ENCODE measurements around the gene SLC29A3. TPM values are rescaled to one million over a fixed set of nuclear protein-coding genes. Genes with fewer than 3 reads are reported as not detected.

The SLC29A3 gene
- total RNA-seq, 1 donor from 2014 or later: 4.4 TPM

GRCh38 chr10:71342573-71343391 is 23.7 kb downstream of the SLC29A3 start:
- Mint-ChIP-seq H3K4me1 (ENCODE audit: unreplicated experiment) (no peaks in the 10 kb centered on the region), H3K4me3 (ENCODE audit: unreplicated experiment) (no peak overlapping the region), H3K9me3 (ENCODE audit: unreplicated experiment) (no peaks in the 10 kb centered on the region), H3K36me3 (ENCODE audit: unreplicated experiment) (no peaks in the 10 kb centered on the region), H3K27ac (ENCODE audit: unreplicated experiment) (no peak overlapping the region), H3K27me3 (ENCODE audit: unreplicated experiment) (peaks cover 3% of the 10 kb centered on the region)
- TF ChIP-seq CTCF (IDR thresholded peaks at IDR 0.05): no peak
- no peak for DNase-seq (ENCODE audit: extremely low spot score, unreplicated experiment)

- H3K9me3 Mint-ChIP-seq (ENCODE audit: unreplicated experiment): no peaks in the 10 kb centered on the region
- no peak for TF ChIP-seq CTCF (IDR thresholded peaks at IDR 0.05)
- no peaks in the 10 kb centered on the region for H3K4me1 Mint-ChIP-seq (ENCODE audit: unreplicated experiment)
- no peak overlapping the region for H3K27ac Mint-ChIP-seq (ENCODE audit: unreplicated experiment)
- peaks cover 3% of the 10 kb centered on the region for H3K27me3 Mint-ChIP-seq (ENCODE audit: unreplicated experiment)
- H3K4me3 Mint-ChIP-seq (ENCODE audit: unreplicated experiment): no peak overlapping the region
- no peaks in the 10 kb centered on the region for H3K36me3 Mint-ChIP-seq (ENCODE audit: unreplicated experiment)
- DNase-seq (ENCODE audit: extremely low spot score, unreplicated experiment): no peak
These were observed 24.3 kb downstream of the SLC29A3 start for GRCh38 chr10:71343392-71343773.

- H3K4me1 Mint-ChIP-seq (ENCODE audit: unreplicated experiment): no peaks in the 10 kb centered on the region
- H3K36me3 Mint-ChIP-seq (ENCODE audit: unreplicated experiment): no peaks in the 10 kb centered on the region
- no peak overlapping the region for H3K4me3 Mint-ChIP-seq (ENCODE audit: unreplicated experiment)
- no peaks in the 10 kb centered on the region for H3K9me3 Mint-ChIP-seq (ENCODE audit: unreplicated experiment)
- H3K27ac Mint-ChIP-seq (ENCODE audit: unreplicated experiment): no peak overlapping the region
- peaks cover 3% of the 10 kb centered on the region for H3K27me3 Mint-ChIP-seq (ENCODE audit: unreplicated experiment)
- no peak for TF ChIP-seq CTCF (IDR thresholded peaks at IDR 0.05)
- no peak for DNase-seq (ENCODE audit: extremely low spot score, unreplicated experiment)
These were observed 25.3 kb downstream of the SLC29A3 start for GRCh38 chr10:71344154-71344925.

GRCh38 chr10:71344993-71345480 is 26.0 kb downstream of the SLC29A3 start:
- Mint-ChIP-seq H3K4me1 (ENCODE audit: unreplicated experiment) (no peaks in the 10 kb centered on the region), H3K4me3 (ENCODE audit: unreplicated experiment) (no peak overlapping the region), H3K27me3 (ENCODE audit: unreplicated experiment) (peaks cover 3% of the 10 kb centered on the region), H3K9me3 (ENCODE audit: unreplicated experiment) (no peaks in the 10 kb centered on the region), H3K27ac (ENCODE audit: unreplicated experiment) (no peak overlapping the region), H3K36me3 (ENCODE audit: unreplicated experiment) (no peaks in the 10 kb centered on the region)
- no peak for DNase-seq (ENCODE audit: extremely low spot score, unreplicated experiment)
- TF ChIP-seq CTCF (IDR thresholded peaks at IDR 0.05): no peak

GRCh38 chr10:71345694-71346093 is 26.6 kb downstream of the SLC29A3 start:
- Mint-ChIP-seq H3K27me3 (ENCODE audit: unreplicated experiment) (peaks cover 3% of the 10 kb centered on the region), H3K36me3 (ENCODE audit: unreplicated experiment) (no peaks in the 10 kb centered on the region)

More at GRCh38 chr10:71345694-71346093, 26.6 kb downstream of the SLC29A3 start:
- Mint-ChIP-seq H3K4me1 (ENCODE audit: unreplicated experiment) (no peaks in the 10 kb centered on the region), H3K4me3 (ENCODE audit: unreplicated experiment) (no peak overlapping the region), H3K27ac (ENCODE audit: unreplicated experiment) (no peak overlapping the region), H3K9me3 (ENCODE audit: unreplicated experiment) (no peaks in the 10 kb centered on the region)
- no peak for DNase-seq (ENCODE audit: extremely low spot score, unreplicated experiment)
- no peak for TF ChIP-seq CTCF (IDR thresholded peaks at IDR 0.05)
